WTC11 (cell line): ENCODE measurements around the gene NHS.

ENCODE experiments used
- ETV6 ChIP-seq: sonication (generic); formaldehyde crosslinking; IDR thresholded peaks from 2 replicates; pipeline ENCODE4 v1.8.1; 2022; ENCODE audit warnings: mild to moderate bottlenecking, missing genetic modification reagents
- FOXJ3 ChIP-seq: sonication (generic); formaldehyde crosslinking; IDR thresholded peaks from 2 replicates; pipeline ENCODE4 v1.9.0; 2021; ENCODE audit warnings: missing genetic modification reagents, mild to moderate bottlenecking, borderline replicate concordance
- IRF2 ChIP-seq: sonication (generic); formaldehyde crosslinking; IDR thresholded peaks from 2 replicates; pipeline ENCODE4 v1.8.0; 2022; ENCODE audit warnings: low read depth, missing genetic modification reagents, borderline replicate concordance
- MAX ChIP-seq: sonication (generic); formaldehyde crosslinking; IDR thresholded peaks from 2 replicates; pipeline ENCODE4 v1.8.0; 2022; ENCODE audit warnings: mild to moderate bottlenecking, missing genetic modification reagents
- MYBL2 ChIP-seq: sonication (generic); formaldehyde crosslinking; IDR thresholded peaks from 2 replicates; pipeline ENCODE4 v1.8.1; 2023; ENCODE audit warnings: mild to moderate bottlenecking, moderate library complexity, missing genetic modification reagents
- TEAD1 ChIP-seq: sonication (generic); formaldehyde crosslinking; IDR thresholded peaks from 2 replicates; pipeline ENCODE4 v1.8.0; 2022; ENCODE audit warnings: mild to moderate bottlenecking, missing genetic modification reagents
- USF2 ChIP-seq: sonication (generic); formaldehyde crosslinking; IDR thresholded peaks from 2 replicates; pipeline ENCODE4 v1.8.1; 2023; ENCODE audit warnings: mild to moderate bottlenecking, missing genetic modification reagents, moderate library complexity
- ZNF138 ChIP-seq: sonication (generic); formaldehyde crosslinking; conservative IDR thresholded peaks from 2 replicates; pipeline ENCODE4 v1.8.1; 2022; ENCODE audit warnings: mild to moderate bottlenecking, moderate library complexity, missing genetic modification reagents
- ZNF281 ChIP-seq: sonication (generic); formaldehyde crosslinking; IDR thresholded peaks from 2 replicates; pipeline ENCODE4 v1.8.0; 2023; ENCODE audit warnings: mild to moderate bottlenecking, missing genetic modification reagents
- TF ChIP-seq, protein P1 (sequence below): fragments of 200-600 bp; IDR thresholded peaks from 2 replicates; pipeline ENCODE4 v1.8.0; 2022; ENCODE audit warnings: antibody characterized with exemption

GRCh38 chrX:17481086-17481485 lies 106.1 kb downstream of the NHS start:
- TF ChIP-seq ZNF281, result no peak
- TF ChIP-seq USF2 (CRISPR knock-in tag), result no peak
- TF ChIP-seq IRF2 (CRISPR knock-in tag), result no peak
- no peak for TF ChIP-seq MYBL2 (CRISPR knock-in tag)
- TF ChIP-seq MAX, result no peak
- TF ChIP-seq, protein P1, sequence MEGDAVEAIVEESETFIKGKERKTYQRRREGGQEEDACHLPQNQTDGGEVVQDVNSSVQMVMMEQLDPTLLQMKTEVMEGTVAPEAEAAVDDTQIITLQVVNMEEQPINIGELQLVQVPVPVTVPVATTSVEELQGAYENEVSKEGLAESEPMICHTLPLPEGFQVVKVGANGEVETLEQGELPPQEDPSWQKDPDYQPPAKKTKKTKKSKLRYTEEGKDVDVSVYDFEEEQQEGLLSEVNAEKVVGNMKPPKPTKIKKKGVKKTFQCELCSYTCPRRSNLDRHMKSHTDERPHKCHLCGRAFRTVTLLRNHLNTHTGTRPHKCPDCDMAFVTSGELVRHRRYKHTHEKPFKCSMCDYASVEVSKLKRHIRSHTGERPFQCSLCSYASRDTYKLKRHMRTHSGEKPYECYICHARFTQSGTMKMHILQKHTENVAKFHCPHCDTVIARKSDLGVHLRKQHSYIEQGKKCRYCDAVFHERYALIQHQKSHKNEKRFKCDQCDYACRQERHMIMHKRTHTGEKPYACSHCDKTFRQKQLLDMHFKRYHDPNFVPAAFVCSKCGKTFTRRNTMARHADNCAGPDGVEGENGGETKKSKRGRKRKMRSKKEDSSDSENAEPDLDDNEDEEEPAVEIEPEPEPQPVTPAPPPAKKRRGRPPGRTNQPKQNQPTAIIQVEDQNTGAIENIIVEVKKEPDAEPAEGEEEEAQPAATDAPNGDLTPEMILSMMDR, result no peak
- TF ChIP-seq ETV6 (CRISPR knock-in tag), result no peak
- TF ChIP-seq ZNF138 (CRISPR knock-in tag), result no peak
- TF ChIP-seq FOXJ3 (CRISPR knock-in tag), result no peak
- TF ChIP-seq TEAD1 (CRISPR knock-in tag), result no peak
